K562 (cell line): ENCODE data around the gene TMEM30A. TPM values are rescaled to one million over a fixed set of nuclear protein-coding genes. Genes with fewer than 3 reads are reported as not detected.

ENCODE experiments used
- JUN ChIP-seq, 2 experiments: sonication (generic) in 1 of 2; formaldehyde crosslinking in 1 of 2; IDR thresholded peaks; 2 replicates each; pipeline versions ENCODE4 v1.6.1 to v1.8.0; 2012 to 2022; ENCODE audit warnings: borderline replicate concordance in 2 of 2, mild to moderate bottlenecking in 2 of 2, improper control_type of control experiment in 1 of 2, low read depth in 1 of 2, low read length in 1 of 2, missing genetic modification reagents in 1 of 2
- ZNF23 ChIP-seq: fragments of 250-450 bp; sonication (Bioruptor Pico); IDR thresholded peaks from 2 replicates; pipeline ENCODE4 v1.4.0; 2020; ENCODE audit warnings: mild to moderate bottlenecking
- polyA plus RNA-seq, 8 experiments: library from polyadenylated mRNA; depleted of rRNA in 4 of 8; stranded (reverse) in 5 of 8; unstranded in 3 of 8; fragments of >200 nt; fragmentation: Nextera tagmentation in 2 of 8; fragmentation: Illumina TruSeq in 1 of 8; extraction: Ambion mirVana in 2 of 8; extraction: Trizol in 1 of 8; gene quantifications; 2 replicates each; pipeline versions ENCODE4 v1.2.1 to v1.2.3, GENCODE V29; 2011 to 2014; ENCODE audit warnings: inconsistent platforms in 1 of 8, missing spikeins in 1 of 8
- total RNA-seq, 7 experiments: library from RNA; depleted of rRNA in 6 of 7; stranded (reverse); fragments of >200 nt in 6 of 7; fragmentation: Illumina TruSeq in 2 of 7; extraction: Trizol in 2 of 7; gene quantifications; 2 replicates each; pipeline versions ENCODE4 v1.2.1 to v1.2.3, GENCODE V29; 2011 to 2021; ENCODE audit warnings: low replicate concordance in 1 of 7
- TF ChIP-seq, protein P1 (sequence below), 2 experiments: fragments of 450-650 bp; formaldehyde crosslinking in 1 of 2; IDR thresholded peaks; 2 replicates each; pipeline versions ENCODE4 v1.4.0 to v1.6.1; 2014 to 2020; ENCODE audit warnings: mild to moderate bottlenecking in 2 of 2, borderline replicate concordance in 1 of 2, low read depth in 1 of 2

TMEM30A gene
- total and polyA plus RNA-seq, 9 of the 15 experiments (the other 6 are each of a cell fraction or from before 2014, with no cell fraction given): 6.5 to 31.2 (median 16.3) TPM

DNA sequence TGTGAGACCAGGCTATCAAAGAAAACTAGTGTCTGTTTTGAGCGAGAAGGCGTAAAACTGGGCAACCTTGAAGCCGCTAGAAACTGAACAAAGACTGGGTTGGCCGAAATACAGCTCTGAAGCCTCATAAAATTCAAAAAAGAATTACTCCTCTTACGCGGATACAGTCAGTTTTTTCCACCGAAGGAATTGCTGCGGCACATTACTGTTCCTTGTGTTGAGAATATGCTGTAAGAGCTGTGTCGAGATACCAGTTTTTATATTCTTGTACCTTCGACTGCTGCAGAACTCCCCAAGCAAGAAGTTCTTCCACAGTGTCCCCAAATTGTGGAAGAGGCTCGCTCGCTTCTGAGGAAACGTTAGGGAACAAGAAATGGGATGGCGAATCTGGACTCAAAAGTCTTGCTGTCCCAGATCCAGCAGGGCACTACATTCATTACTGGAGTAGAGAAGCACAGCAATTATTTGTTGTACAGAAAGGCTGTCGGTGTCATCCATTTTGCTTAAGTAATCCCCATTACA lies 40.5 kb downstream of the TMEM30A start (continued):
- TF ChIP-seq JUN (IDR thresholded peaks at IDR 0.05; ENCODE audit: borderline replicate concordance, low read depth, low read length) (no peak), JUN (CRISPR knock-in tag; IDR thresholded peaks at IDR 0.05; ENCODE audit: borderline replicate concordance) (no peak), ZNF23 (no peak)
- TF ChIP-seq, protein P1, sequence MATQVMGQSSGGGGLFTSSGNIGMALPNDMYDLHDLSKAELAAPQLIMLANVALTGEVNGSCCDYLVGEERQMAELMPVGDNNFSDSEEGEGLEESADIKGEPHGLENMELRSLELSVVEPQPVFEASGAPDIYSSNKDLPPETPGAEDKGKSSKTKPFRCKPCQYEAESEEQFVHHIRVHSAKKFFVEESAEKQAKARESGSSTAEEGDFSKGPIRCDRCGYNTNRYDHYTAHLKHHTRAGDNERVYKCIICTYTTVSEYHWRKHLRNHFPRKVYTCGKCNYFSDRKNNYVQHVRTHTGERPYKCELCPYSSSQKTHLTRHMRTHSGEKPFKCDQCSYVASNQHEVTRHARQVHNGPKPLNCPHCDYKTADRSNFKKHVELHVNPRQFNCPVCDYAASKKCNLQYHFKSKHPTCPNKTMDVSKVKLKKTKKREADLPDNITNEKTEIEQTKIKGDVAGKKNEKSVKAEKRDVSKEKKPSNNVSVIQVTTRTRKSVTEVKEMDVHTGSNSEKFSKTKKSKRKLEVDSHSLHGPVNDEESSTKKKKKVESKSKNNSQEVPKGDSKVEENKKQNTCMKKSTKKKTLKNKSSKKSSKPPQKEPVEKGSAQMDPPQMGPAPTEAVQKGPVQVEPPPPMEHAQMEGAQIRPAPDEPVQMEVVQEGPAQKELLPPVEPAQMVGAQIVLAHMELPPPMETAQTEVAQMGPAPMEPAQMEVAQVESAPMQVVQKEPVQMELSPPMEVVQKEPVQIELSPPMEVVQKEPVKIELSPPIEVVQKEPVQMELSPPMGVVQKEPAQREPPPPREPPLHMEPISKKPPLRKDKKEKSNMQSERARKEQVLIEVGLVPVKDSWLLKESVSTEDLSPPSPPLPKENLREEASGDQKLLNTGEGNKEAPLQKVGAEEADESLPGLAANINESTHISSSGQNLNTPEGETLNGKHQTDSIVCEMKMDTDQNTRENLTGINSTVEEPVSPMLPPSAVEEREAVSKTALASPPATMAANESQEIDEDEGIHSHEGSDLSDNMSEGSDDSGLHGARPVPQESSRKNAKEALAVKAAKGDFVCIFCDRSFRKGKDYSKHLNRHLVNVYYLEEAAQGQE (IDR thresholded peaks at IDR 0.05; ENCODE audit: borderline replicate concordance): no peak
- TF ChIP-seq, protein P1 (CRISPR knock-in tag; IDR thresholded peaks at IDR 0.05; ENCODE audit: low read depth): no peak
- TF ChIP-seq, all 486 proteins: peak for 15
